MM.1S (cell line): ENCODE results near the gene SFSWAP.

Experiments
- DNase-seq: peaks from one replicate; pipeline ENCODE4 v3.0.0-alpha.2; 2015
- H2AFZ ChIP-seq: fragments of 300-600 bp; sonication (generic); 2 replicates; pipeline ENCODE4 v1.6.0; 2016; ENCODE audit warnings: antibody characterized with exemption, low read length
- H3F3A ChIP-seq: fragments of 300-600 bp; sonication (generic); 2 replicates; pipeline ENCODE4 v1.6.1; 2016; ENCODE audit warnings: mild to moderate bottlenecking, antibody characterized with exemption, low read length, moderate library complexity, mixed read lengths; ENCODE audit not compliant: insufficient read depth
- H3K27ac ChIP-seq: fragments of 300-600 bp; sonication (generic); 2 replicates; pipeline ENCODE4 v1.5.1; 2016; ENCODE audit warnings: mild to moderate bottlenecking, low read length
- H3K27me3 ChIP-seq: fragments of 300-600 bp; sonication (generic); replicated peaks from 2 replicates; pipeline ENCODE4 v1.6.0; 2016; ENCODE audit warnings: low read length; ENCODE audit not compliant: insufficient read depth
- H3K36me3 ChIP-seq: fragments of 300-600 bp; sonication (generic); replicated peaks from 2 replicates; pipeline ENCODE4 v1.6.1; 2016; ENCODE audit warnings: mild to moderate bottlenecking, low read length, mixed read lengths; ENCODE audit not compliant: insufficient read depth
- H3K4me1 ChIP-seq: fragments of 300-600 bp; sonication (generic); 2 replicates; pipeline ENCODE4 v1.6.1; 2016; ENCODE audit warnings: low read length, mixed read lengths
- H3K4me2 ChIP-seq: fragments of 300-600 bp; sonication (generic); 2 replicates; pipeline ENCODE4 v1.6.0; 2016; ENCODE audit warnings: low read depth, low read length
- H3K4me3 ChIP-seq: fragments of 300-600 bp; sonication (generic); 2 replicates; pipeline ENCODE4 v1.5.1; 2016; ENCODE audit warnings: low read length, mixed read lengths
- H3K79me2 ChIP-seq: fragments of 300-600 bp; sonication (generic); 2 replicates; pipeline ENCODE4 v1.6.1; 2016; ENCODE audit warnings: mixed run types, low read length, mixed read lengths
- H3K9ac ChIP-seq: fragments of 300-600 bp; sonication (generic); 2 replicates; pipeline ENCODE4 v1.6.1; 2016; ENCODE audit warnings: low read length, mixed read lengths
- H3K9me2 ChIP-seq: fragments of 300-600 bp; sonication (generic); replicated peaks from 2 replicates; pipeline ENCODE4 v1.6.1; 2016; ENCODE audit warnings: mild to moderate bottlenecking, low read length, mixed read lengths; ENCODE audit not compliant: insufficient read depth
- H3K9me3 ChIP-seq: fragments of 300-600 bp; sonication (generic); replicated peaks from 2 replicates; pipeline ENCODE4 v1.6.1; 2016; ENCODE audit warnings: mild to moderate bottlenecking, low read length, mixed read lengths; ENCODE audit not compliant: insufficient read depth
- H4K20me1 ChIP-seq: fragments of 300-600 bp; sonication (generic); 2 replicates; pipeline ENCODE4 v1.6.1; 2016; ENCODE audit warnings: mild to moderate bottlenecking, low read length, moderate library complexity, mixed read lengths; ENCODE audit not compliant: insufficient read depth
- CTCF ChIP-seq: fragments of 300-600 bp; sonication (generic); IDR thresholded peaks from 2 replicates; pipeline ENCODE4 v1.5.1; 2016; ENCODE audit warnings: antibody characterized with exemption, low read length, mixed read lengths
- EZH2 ChIP-seq: fragments of 300-600 bp; sonication (generic); optimal IDR thresholded peaks from 2 replicates; pipeline ENCODE3; 2017; ENCODE audit warnings: low read depth, mild to moderate bottlenecking, antibody characterized with exemption, low read length, mixed read lengths
- EZH2phosphoT487 ChIP-seq: fragments of 300-600 bp; sonication (generic); IDR thresholded peaks from 2 replicates; pipeline ENCODE4 v1.6.1; 2018; ENCODE audit warnings: antibody characterized with exemption, low read length

The SFSWAP gene

GRCh38 chr12:131733874-131734273, 23.0 kb downstream of the SFSWAP start:
- Histone ChIP-seq H2AFZ (no peak overlapping the region), H3K27ac (no peak overlapping the region), H3K79me2 (no peaks in the 10 kb centered on the region), H3K36me3 (no peaks in the 10 kb centered on the region), H3F3A (no peaks in the 10 kb centered on the region), H3K9ac (no peak overlapping the region), H3K27me3 (no peaks in the 10 kb centered on the region), H4K20me1 (no peaks in the 10 kb centered on the region), H3K4me2 (no peak overlapping the region), H3K4me1 (no peaks in the 10 kb centered on the region), H3K9me3 (no peaks in the 10 kb centered on the region), H3K9me2 (no peaks in the 10 kb centered on the region), H3K4me3 (no peak overlapping the region)
- DNase-seq, result no peak
- TF ChIP-seq CTCF (no peak), EZH2phosphoT487 (no peak), EZH2 (no peak)

DNA sequence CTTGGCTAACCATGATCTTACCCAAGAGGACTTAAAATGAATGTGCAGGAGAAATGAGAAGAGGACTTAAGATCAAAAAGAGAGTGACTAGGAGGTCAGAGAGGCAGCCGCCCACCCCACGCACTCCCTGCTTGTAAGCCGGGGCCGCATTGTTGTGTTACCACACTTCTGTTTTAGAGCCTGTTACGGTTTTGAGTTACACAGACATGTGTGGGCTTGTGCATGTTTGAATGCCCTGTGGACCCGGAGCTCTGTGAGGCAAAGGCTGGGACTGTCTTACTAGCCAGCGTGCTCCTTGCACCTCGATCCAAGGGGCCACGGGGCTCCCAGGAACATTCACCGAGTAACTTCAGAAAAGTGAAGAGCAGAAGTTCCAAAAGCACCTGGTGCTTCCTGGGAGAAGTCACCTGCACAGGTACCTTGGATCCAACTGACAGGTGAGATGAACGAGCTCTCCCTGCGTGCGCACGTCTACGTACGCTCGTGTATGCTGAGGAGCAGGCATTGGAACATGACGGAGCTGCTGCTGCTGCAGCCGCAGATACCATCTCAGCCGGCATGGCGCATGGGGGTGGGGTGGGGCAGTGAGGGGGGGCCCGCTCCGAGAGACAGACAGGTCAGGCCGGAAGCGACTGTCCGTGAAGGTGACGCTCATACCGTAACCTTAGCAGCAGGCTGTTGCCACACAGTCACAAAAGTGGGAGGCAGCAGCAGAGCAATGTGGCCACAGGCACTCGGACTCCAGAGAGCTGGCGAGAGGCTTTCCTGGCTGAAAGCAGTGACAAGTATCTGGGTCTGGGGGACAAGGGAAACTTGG, 23.7 kb downstream of the SFSWAP start:
- Histone ChIP-seq H3K27ac (no peak overlapping the region), H3K4me1 (no peaks in the 10 kb centered on the region), H3K9ac (no peak overlapping the region), H2AFZ (no peak overlapping the region), H4K20me1 (no peaks in the 10 kb centered on the region), H3K4me3 (no peak overlapping the region), H3K9me2 (no peaks in the 10 kb centered on the region), H3F3A (no peaks in the 10 kb centered on the region), H3K36me3 (no peaks in the 10 kb centered on the region), H3K79me2 (no peaks in the 10 kb centered on the region), H3K4me2 (no peak overlapping the region), H3K27me3 (no peaks in the 10 kb centered on the region), H3K9me3 (no peaks in the 10 kb centered on the region)
- no peak for DNase-seq
- TF ChIP-seq CTCF (no peak), EZH2 (no peak), EZH2phosphoT487 (no peak)

- Histone ChIP-seq H3F3A (no peaks in the 10 kb centered on the region), H4K20me1 (no peaks in the 10 kb centered on the region), H3K79me2 (no peaks in the 10 kb centered on the region), H3K9ac (no peak overlapping the region), H3K27me3 (no peaks in the 10 kb centered on the region), H3K27ac (no peak overlapping the region), H3K9me3 (no peaks in the 10 kb centered on the region), H3K9me2 (no peaks in the 10 kb centered on the region), H2AFZ (no peak overlapping the region), H3K36me3 (no peaks in the 10 kb centered on the region), H3K4me3 (no peak overlapping the region), H3K4me1 (no peaks in the 10 kb centered on the region), H3K4me2 (no peak overlapping the region)
- no peak for DNase-seq
- TF ChIP-seq EZH2 (no peak), EZH2phosphoT487 (no peak)
Measured at GRCh38 chr12:131735153-131735456, 24.2 kb downstream of the SFSWAP start.
